ENCODE measurements around the gene CXCL14.
"Not testable (repeated sequence)": the region's sequence is repeated elsewhere in the genome, so short reads cannot be mapped to it uniquely, and the experiment has no call there.

Gene CXCL14

DNA sequence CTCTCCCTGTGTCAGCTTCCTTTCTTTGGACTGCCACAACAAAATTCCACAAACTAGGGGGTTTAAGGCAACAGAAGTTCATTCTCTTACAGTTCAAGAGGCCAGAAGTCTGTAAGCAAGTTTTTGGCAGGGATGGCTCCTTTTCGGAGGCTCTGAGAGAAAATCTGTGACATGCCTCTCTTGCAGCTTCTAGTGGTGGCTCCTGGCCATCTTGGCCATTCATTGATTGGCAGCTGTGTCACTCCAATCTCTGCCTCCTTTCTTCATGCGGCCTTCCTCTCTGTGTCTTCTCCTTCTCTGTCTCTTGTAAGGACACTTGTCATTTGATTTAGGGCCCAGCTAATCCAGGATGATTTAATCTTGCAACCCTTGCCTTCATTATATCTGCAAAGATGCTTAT lies 41.0 kb downstream of the CXCL14 start:
- peaks cover 7% of the 10 kb centered on the region for H3K4me1 Mint-ChIP-seq
- CTCF ChIA-PET, result interaction anchor here (0.9 kb wide), 1 partner anchor 15 kb away, joined by 3 read pairs; no protein-coding TSS in a partner anchor
- peaks cover 100% of the 10 kb centered on the region for H3K27me3 Mint-ChIP-seq
- no peak for DNase-seq
- no peaks in the 10 kb centered on the region for H3K9me3 Mint-ChIP-seq
- no peak overlapping the region for H3K4me3 Mint-ChIP-seq
- no peak overlapping the region for H3K27ac Mint-ChIP-seq
- no peaks in the 10 kb centered on the region for H3K36me3 Mint-ChIP-seq

DNA sequence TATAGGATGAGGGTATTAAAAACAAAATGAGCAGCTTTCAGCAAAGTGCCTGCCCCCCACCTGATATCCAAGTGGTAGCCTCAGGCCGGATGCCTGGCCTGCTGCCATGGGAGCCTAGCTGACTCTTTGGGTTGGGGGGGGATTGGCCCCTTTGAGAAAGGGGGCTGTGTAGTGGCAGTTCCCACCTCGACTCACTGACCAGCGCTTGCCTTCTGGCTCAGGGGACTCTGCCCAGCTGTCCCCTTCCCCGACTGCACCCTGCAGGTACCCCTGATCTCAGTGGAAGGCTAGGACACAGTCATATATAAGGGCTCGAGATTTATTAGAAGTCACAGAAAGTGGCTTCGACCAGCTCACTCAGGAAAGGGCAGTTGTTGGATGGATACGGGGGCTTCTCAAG lies 41.5 kb downstream of the CXCL14 start:
- DNase-seq, result no peak
- no peaks in the 10 kb centered on the region for H3K9me3 Mint-ChIP-seq
- H3K36me3 Mint-ChIP-seq, result no peaks in the 10 kb centered on the region
- peaks cover 100% of the 10 kb centered on the region for H3K27me3 Mint-ChIP-seq
- peaks cover 7% of the 10 kb centered on the region for H3K4me1 Mint-ChIP-seq
- H3K4me3 Mint-ChIP-seq, result no peak overlapping the region
- H3K27ac Mint-ChIP-seq, result no peak overlapping the region
- CTCF ChIA-PET, result no interaction called here

DNA sequence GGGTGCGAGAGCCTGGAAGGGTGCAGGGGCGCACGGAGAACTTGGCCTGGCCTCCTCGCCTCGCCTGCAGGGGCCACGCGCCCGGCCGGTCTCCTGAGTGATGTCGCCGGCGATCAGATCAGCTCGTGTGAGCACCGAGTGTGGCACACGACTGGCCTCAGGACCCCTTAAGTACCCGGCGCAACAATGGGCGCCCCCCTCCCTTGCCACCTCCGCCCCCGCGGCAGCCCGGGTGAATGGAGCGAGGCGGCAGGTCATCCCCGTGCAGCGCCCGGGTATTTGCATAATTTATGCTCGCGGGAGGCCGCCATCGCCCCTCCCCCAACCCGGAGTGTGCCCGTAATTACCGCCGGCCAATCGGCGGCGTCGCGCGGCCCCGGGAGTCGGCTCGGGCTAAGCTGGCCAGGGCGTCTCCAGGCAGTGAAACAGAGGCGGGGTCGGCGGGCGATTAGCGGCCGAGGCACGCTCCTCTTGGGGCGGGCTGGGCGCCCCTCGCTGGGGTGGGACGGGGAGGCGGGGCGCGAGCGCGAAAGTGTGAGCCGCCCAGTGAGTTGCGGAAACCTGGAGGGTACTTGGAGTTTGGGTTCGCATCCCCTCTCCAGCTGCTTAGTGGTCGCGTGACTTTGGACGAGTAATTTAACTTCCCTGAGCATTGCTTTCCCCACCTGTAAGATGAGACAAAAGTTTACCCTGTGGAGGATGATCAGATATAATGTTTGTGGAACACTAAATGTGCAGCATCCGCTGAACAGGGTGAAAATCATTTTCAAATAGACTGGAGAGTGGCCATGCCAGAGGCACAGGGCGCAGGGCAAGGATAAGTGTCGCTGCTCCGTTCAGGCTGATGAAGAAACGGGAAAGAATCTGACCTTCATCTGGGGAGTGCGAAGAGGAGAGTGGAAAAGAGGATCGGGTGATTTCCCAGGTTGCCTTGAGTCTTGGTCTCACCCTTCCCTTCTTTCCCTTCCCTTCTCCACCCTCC lies 42.7 kb downstream of the CXCL14 start, which contains the start of gene NEUROG1:
Gene NEUROG1 (minus strand): TSS at position 145 of the 982 bp plus-strand sequence. CDS start 274 bp downstream, outside the sequence.
- peaks cover 7% of the 10 kb centered on the region for H3K4me1 Mint-ChIP-seq
- no peak within 1 kb of the TSS for H3K27ac Mint-ChIP-seq
- no peak for DNase-seq

DNA sequence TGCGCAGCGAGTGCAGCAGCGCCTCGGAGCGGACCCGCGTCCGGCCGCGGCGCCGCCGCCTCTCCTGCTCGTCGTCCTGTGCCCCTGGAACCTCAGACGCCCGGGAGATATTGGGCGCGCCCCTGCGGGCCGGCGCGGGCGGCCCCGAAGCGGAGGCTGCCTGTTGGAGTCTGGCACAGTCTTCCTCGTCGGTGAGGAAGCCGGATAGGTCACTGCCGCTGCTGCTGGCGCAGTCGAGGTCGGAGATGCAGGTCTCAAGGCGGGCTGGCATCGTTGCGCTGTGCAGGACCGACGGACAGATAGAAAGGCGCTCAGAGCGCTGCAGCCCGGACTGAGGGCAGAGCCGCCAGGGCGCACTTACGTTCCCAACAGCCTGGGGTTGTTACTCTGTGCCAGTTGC lies 43.4 kb downstream of the CXCL14 start:
- no peaks in the 10 kb centered on the region for H3K9me3 Mint-ChIP-seq
- no peak overlapping the region for H3K27ac Mint-ChIP-seq
- peaks cover 100% of the 10 kb centered on the region for H3K27me3 Mint-ChIP-seq
- H3K4me1 Mint-ChIP-seq, result peaks cover 7% of the 10 kb centered on the region
- CTCF ChIA-PET, result interaction anchor here (0.7 kb wide), 1 partner anchor 16 kb away, joined by 4 read pairs; no protein-coding TSS in a partner anchor
- no peak overlapping the region for H3K4me3 Mint-ChIP-seq
- DNase-seq, result no peak
- no peaks in the 10 kb centered on the region for H3K36me3 Mint-ChIP-seq

More for the DNA sequence above, 42.7 kb downstream of the CXCL14 start, which contains the start of gene NEUROG1:
- H3K36me3 Mint-ChIP-seq, result no peaks in the 10 kb centered on the region
- H3K4me3 Mint-ChIP-seq, result no peak within 1 kb of the TSS
- CTCF ChIA-PET, result interaction anchor here (0.7 kb wide), 1 partner anchor 16 kb away, joined by 4 read pairs; no protein-coding TSS in a partner anchor
- H3K27me3 Mint-ChIP-seq, result peaks cover 100% of the 10 kb centered on the region
- H3K9me3 Mint-ChIP-seq, result no peaks in the 10 kb centered on the region

DNA sequence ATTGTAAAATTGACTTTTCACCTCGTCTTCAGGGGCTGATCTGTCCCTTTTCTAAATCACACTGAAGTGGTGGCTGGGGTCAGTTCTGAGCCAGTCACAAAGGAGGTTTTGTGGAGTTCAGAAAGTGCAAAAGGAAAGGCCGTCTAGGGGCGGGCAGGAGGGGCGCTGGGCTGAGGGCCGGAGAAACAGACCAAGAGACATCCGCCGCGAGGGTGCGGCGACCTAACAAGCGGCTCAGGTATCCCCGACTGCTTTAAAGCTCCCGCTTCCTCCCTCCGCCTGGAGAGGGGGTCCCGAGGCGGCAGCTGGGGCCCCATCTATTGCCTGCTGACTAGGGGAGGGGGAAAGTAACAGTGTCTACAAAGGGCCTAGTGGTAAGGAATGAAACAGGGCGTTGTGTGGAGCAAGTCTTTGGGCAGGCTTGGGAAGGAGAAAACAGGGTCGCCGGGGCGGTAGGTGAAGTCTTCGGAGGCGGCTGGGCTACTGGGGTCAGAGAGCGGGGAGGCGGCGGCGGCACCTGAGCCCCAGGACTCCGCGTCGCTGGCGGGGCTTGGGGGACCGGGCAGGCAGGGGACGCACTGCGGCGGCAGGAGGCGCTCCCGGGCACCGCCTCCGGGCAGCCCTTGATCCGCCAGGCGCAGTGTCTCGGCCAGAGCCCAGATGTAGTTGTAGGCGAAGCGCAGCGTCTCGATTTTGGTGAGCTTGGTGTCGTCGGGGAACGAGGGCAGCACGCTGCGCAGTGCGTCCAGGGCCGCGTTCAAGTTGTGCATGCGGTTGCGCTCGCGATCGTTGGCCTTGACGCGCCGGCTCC lies 44.0 kb downstream of the CXCL14 start:
- H3K4me3 Mint-ChIP-seq, result no peak overlapping the region
- no peak overlapping the region for H3K27ac Mint-ChIP-seq
- H3K36me3 Mint-ChIP-seq, result no peaks in the 10 kb centered on the region
- H3K27me3 Mint-ChIP-seq, result peaks cover 100% of the 10 kb centered on the region
- H3K9me3 Mint-ChIP-seq, result no peaks in the 10 kb centered on the region
- no peak for DNase-seq
- H3K4me1 Mint-ChIP-seq, result peaks cover 7% of the 10 kb centered on the region
- CTCF ChIA-PET, result interaction anchor here (1.0 to 1.2 kb wide), 3 partner anchors 17 to 47 kb away, joined by 3 read pairs; no protein-coding TSS in a partner anchor

DNA sequence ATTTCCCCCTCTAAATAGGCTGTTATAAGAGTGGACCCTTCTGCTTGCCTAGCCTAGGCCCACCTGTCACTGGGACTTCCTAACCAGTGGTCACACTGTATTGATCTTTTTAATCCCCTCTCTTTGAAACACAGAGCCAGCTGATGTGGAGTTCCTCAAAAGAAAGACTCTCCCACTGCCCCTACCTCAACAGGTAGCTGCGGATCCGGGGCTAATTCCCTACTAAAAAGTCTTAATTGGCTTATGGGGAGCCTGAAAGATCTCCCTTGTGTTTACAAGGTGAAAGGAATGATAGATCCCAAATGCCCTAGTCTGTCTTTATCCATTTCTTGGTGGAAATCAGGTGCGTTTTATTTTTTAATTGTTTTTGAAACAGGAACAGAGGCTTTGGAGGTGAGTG lies 45.0 kb downstream of the CXCL14 start:
- peaks cover 7% of the 10 kb centered on the region for H3K4me1 Mint-ChIP-seq
- H3K27ac Mint-ChIP-seq, result no peak overlapping the region
- H3K27me3 Mint-ChIP-seq, result peaks cover 96% of the 10 kb centered on the region
- H3K36me3 Mint-ChIP-seq, result no peaks in the 10 kb centered on the region
- no peak for DNase-seq
- no peaks in the 10 kb centered on the region for H3K9me3 Mint-ChIP-seq
- H3K4me3 Mint-ChIP-seq, result no peak overlapping the region
- CTCF ChIA-PET, result interaction anchor here (1.0 to 2.6 kb wide), 5 partner anchors 18 to 77 kb away, joined by 3 to 7 read pairs (median 3); no protein-coding TSS in a partner anchor

DNA sequence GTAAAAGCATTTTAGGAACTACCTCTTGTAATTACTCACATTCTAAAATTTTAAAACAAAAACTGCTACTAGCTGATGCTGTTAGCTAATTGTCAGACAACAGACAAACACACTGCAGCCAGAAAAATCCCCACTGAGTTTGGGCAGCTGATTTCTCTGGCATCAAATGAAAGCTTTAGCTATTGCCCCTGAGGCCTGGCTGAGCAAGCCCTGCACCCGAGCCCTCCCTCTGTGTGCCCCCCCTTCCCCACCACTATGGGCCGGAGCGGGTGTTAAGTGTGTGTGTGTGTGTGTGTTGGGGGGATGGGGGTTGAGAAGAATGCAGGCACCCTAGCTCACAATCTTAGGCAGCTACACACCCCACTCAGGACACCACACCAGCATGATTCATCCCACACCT lies 45.5 kb downstream of the CXCL14 start:
- DNase-seq, result no peak
- CTCF ChIA-PET, result interaction anchor here (1.7 to 2.6 kb wide), 3 partner anchors 19 to 77 kb away, joined by 4 to 7 read pairs (median 7); no protein-coding TSS in a partner anchor
- Mint-ChIP-seq H3K4me1 (peaks cover 7% of the 10 kb centered on the region), H3K9me3 (no peaks in the 10 kb centered on the region), H3K27ac (no peak overlapping the region), H3K4me3 (no peak overlapping the region), H3K36me3 (no peaks in the 10 kb centered on the region), H3K27me3 (peaks cover 96% of the 10 kb centered on the region)

DNA sequence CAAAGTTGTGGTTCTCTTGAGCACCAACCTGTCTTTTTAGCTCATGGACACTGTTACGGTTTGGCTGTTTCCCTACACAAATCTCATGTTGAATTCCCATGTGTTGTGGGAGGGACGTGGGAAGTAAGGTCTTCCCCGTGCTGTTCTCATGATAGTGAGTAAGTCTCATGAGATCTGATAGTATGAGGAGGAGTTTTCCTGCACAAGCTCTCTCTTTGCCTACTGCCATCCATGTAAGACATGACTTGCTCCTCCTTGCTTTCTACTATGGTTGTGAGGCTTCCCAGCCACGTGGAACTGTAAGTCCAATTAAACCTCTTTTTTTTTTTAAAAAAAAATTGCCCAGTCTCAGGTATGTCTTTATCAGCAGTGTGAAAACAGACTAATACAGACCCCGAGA lies 49.2 kb downstream of the CXCL14 start:
- H3K9me3 Mint-ChIP-seq, H3K27ac Mint-ChIP-seq, H3K4me1 Mint-ChIP-seq, CTCF ChIA-PET, DNase-seq, H3K4me3 Mint-ChIP-seq, H3K36me3 Mint-ChIP-seq: not testable (repeated sequence)
- H3K27me3 Mint-ChIP-seq, result peaks cover 81% of the 10 kb centered on the region

DNA sequence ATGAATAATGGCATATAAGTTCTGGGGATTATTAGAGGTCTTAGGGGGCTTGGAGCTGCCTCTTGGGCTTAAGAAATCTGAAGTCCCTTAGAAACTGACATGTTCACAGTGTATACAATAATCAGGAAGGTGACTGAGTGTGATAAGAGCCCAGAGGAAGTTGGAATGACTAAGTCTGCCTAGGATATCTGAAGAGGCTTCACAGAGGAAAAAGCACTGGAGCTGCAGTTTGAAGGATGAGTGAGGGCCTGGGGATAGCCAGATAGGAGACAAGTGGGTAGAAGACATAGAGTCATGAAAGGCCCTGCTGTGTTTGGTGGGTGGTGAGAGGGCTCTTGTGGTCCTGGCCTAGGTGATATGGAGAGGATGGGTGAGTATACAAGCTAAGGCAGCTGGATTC lies 51.9 kb downstream of the CXCL14 start:
- Mint-ChIP-seq H3K4me1 (no peaks in the 10 kb centered on the region), H3K9me3 (peaks cover 3% of the 10 kb centered on the region), H3K36me3 (no peaks in the 10 kb centered on the region), H3K4me3 (no peak overlapping the region), H3K27me3 (peaks cover 75% of the 10 kb centered on the region), H3K27ac (no peak overlapping the region)
- DNase-seq, result no peak
- CTCF ChIA-PET, result no interaction called here

DNA sequence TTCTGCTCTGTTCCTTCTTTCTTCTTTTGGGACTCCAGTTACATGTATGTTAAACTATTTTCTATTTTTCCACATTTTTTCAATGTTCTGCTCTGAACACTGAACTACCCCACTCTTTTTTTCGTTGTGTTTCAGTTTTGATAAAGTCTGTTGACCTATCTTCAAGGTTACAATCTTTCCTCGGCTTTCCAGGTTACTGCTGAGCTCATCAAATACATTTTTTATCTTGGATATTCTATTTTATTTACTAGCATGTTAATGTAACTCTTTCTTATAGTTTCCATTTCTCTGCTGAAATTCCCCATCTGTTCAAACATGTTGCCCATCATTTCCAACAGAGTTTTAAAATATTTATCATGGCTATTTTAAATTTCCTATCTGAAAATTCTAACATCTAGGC lies 56.8 kb downstream of the CXCL14 start:
- CTCF ChIA-PET, result interaction anchor here (0.7 kb wide), 1 partner anchor 56 kb away, joined by 3 read pairs; no protein-coding TSS in a partner anchor
- Mint-ChIP-seq H3K36me3 (no peaks in the 10 kb centered on the region), H3K27ac (no peak overlapping the region), H3K4me1 (no peaks in the 10 kb centered on the region), H3K27me3 (peaks cover 52% of the 10 kb centered on the region), H3K4me3 (no peak overlapping the region), H3K9me3 (peaks cover 3% of the 10 kb centered on the region)
- DNase-seq, result no peak
